ENCODE results near the gene MEGF6. TPM values are rescaled to one million over a fixed set of nuclear protein-coding genes. Genes with fewer than 3 reads are reported as not detected.
A peak's percentile ranks its signal among the peaks of the same experiment; 100 is the strongest.

MEGF6 gene
- total and polyA plus RNA-seq, 8 donors, result 40.6 to 108 (median 51.5) TPM

- peak; percentile 22 for ATAC-seq
- peak; percentile 62 to 80 for TF ChIP-seq CTCF (IDR thresholded peaks at IDR 0.05)
- DNase-seq, result peak in 1 of 4 donors; percentile 48
- no peaks in the 10 kb centered on the region for H3K4me1 ChIP-seq
- H3K4me3 ChIP-seq, result no peak overlapping the region
- no peaks in the 10 kb centered on the region for H3K27me3 ChIP-seq
- H3K36me3 ChIP-seq, result no peaks in the 10 kb centered on the region
- no peak overlapping the region for H3K27ac ChIP-seq
- no peaks in the 10 kb centered on the region for H3K9me3 ChIP-seq
- intact Hi-C loops (cut with DNase I), result loop anchor here in 1 of 2 donors (5.0 kb wide), 1 partner anchor 52 kb away; no protein-coding TSS in a partner anchor
Measured at GRCh38 chr1:3564921-3565831, 46.1 kb downstream of the MEGF6 start.

DNA sequence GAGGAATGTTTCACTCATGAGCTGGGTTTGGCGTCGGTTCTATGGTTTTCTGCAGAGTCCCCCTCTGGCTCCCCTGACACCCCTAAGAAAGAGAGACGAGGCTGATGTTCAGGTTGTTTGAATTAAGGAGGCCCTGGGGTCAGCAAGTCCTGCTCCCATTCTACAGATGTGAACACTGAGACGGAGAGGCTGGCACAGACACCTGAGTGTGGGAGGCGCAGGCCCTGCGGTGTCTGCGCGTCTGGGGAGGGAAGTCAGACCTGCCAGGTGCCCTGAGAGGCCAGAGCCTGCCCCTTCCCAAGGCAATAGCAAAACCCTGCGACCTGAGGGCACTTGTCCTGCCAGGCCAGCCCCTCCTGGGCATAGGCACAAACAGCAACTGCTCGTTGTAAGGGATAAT, 47.7 kb downstream of the MEGF6 start:
- H3K27me3 ChIP-seq, result no peaks in the 10 kb centered on the region
- no peak overlapping the region for H3K27ac ChIP-seq
- intact Hi-C loops (cut with DNase I), result no loop called here
- no peak for DNase-seq
- no peaks in the 10 kb centered on the region for H3K36me3 ChIP-seq
- H3K4me3 ChIP-seq, result no peak overlapping the region
- peaks cover 0 to 2% of the 10 kb centered on the region in 2 donors for H3K9me3 ChIP-seq
- H3K4me1 ChIP-seq, result no peaks in the 10 kb centered on the region
- ATAC-seq, result no peak
- no peak for TF ChIP-seq CTCF (IDR thresholded peaks at IDR 0.05)

DNA sequence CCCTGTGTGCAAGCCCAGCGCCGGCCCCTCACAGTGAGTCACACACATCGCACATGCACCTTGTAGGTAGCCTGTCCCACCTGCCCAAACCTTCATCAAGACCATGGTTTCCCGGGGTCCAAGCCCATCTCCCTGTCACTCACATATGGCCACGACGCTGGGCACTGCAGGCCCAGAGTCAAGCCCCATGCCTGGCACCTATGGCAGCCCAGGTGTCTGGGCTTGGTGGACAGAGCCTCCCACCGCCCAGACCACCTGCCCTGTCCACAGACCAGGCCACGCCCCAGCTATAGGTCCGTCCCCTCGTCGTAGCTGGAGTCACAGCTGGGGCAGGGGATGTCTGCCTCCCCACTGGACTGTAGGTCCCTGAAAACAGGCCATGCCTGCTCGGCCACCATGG, 48.2 kb downstream of the MEGF6 start:
- ATAC-seq, result no peak

GRCh38 chr1:3562712-3563111, 48.6 kb downstream of the MEGF6 start:
- no peaks in the 10 kb centered on the region for H3K36me3 ChIP-seq
- no peak overlapping the region for H3K27ac ChIP-seq
- intact Hi-C loops (cut with DNase I), result no loop called here
- no peak for DNase-seq
- no peaks in the 10 kb centered on the region for H3K27me3 ChIP-seq
- no peaks in the 10 kb centered on the region for H3K4me1 ChIP-seq
- no peak for TF ChIP-seq CTCF (IDR thresholded peaks at IDR 0.05)
- peaks cover 0 to 2% of the 10 kb centered on the region in 2 donors for H3K9me3 ChIP-seq
- no peak for ATAC-seq
- H3K4me3 ChIP-seq, result no peak overlapping the region

More for the DNA sequence above, 48.2 kb downstream of the MEGF6 start:
- Histone ChIP-seq H3K9me3 (peaks cover 0 to 2% of the 10 kb centered on the region in 2 donors), H3K27me3 (no peaks in the 10 kb centered on the region), H3K27ac (no peak overlapping the region), H3K4me3 (no peak overlapping the region), H3K4me1 (no peaks in the 10 kb centered on the region), H3K36me3 (no peaks in the 10 kb centered on the region)
- intact Hi-C loops (cut with DNase I), result no loop called here
- TF ChIP-seq CTCF (IDR thresholded peaks at IDR 0.05), result no peak
- no peak for DNase-seq

DNA sequence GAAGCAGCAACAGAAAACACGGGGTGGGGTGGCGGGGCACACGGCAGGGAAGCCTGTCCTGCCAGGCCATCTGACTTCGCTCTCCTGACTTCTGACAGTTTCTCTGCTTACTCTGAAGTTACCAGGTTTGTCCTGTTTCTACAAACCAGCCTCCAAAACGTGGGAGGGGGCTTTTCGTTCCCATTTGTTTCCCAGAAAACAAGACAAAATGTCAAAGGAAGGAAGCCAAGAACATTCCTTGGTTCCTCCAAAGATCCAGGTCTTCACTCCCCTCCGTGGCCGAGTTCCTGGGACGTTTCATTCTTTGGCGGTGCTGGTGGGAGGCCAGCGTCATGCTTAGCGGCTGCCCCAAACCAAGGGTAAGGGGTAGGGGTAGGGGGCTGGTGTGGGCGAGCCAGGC, 49.6 kb downstream of the MEGF6 start:
- DNase-seq, result no peak
- H3K27me3 ChIP-seq, result no peaks in the 10 kb centered on the region
- H3K4me3 ChIP-seq, result no peak overlapping the region
- no peaks in the 10 kb centered on the region for H3K36me3 ChIP-seq
- intact Hi-C loops (cut with DNase I), result no loop called here
- H3K9me3 ChIP-seq, result peaks cover 0 to 2% of the 10 kb centered on the region in 2 donors
- no peak for TF ChIP-seq CTCF (IDR thresholded peaks at IDR 0.05)
- H3K4me1 ChIP-seq, result no peaks in the 10 kb centered on the region
- no peak overlapping the region for H3K27ac ChIP-seq
- ATAC-seq, result no peak

Measured in left lung (tissue), 10 donors.